Measurements from ENCODE around the gene OR2W1.

OR2W1 gene

DNA sequence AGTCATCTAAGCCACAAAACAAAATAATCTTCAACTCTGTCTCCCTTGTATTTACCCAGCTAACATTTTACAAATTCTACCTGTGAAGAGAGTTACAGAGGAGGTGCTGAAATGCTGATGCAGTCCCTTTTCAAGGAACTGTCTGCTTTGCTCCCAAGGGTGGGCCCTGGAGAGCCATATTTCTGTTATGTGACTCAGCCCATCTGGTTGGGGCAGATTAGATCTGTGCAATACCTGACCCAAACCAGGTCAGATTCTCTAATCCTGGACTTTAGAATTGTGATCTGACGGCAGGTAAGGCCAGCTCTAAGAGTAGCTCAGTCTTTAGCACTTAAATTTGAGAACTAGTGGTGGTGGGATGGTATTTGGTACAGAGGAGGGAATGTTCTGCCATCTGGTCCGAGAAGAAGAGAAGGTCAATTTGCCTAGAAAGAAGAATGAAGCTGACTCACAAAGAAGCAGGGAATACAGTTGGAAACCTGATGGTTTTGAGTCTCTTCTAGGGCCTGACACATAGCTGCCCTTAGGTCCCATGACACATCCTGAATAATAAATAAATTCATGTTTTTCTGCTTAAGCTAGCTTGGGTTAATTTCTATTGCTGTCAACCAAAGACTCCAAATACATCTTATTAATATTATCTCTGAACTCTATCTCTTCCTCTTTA, 48.0 kb downstream of the OR2W1 start:
- no peak for DNase-seq (ENCODE audit: low read depth, low spot score)

- DNase-seq (ENCODE audit: low read depth, low spot score), result no peak
Observed at GRCh38 chr6:28995093-28995650, 49.8 kb downstream of the OR2W1 start.
